Measurements from ENCODE around the gene SPOCK1. TPM values are rescaled to one million over a fixed set of nuclear protein-coding genes. Genes with fewer than 3 reads are reported as not detected.

The SPOCK1 gene
- total and polyA plus RNA-seq, 9 of the 15 experiments (the other 6 are each of a cell fraction or from before 2014, with no cell fraction given) = 0.01 to 0.35 (median 0.04) TPM; not detected in 6

- TF ChIP-seq MGA (IDR thresholded peaks at IDR 0.05) (no peak), NFYB (IDR thresholded peaks at IDR 0.05; ENCODE audit: extremely low read depth, insufficient read length) (no peak), POLR2H (tag; IDR thresholded peaks at IDR 0.05; ENCODE audit: low read depth) (no peak), XRCC3 (IDR thresholded peaks at IDR 0.05) (no peak)
Measured at GRCh38 chr5:137310051-137310730, 188.9 kb downstream of the SPOCK1 start (continued).
